Activated CD4-positive, alpha-beta memory T cell treated with anti-CD3 and anti-CD28 coated beads for 36 hours (primary cell): ENCODE measurements around the gene FASTKD2. TPM values are rescaled to one million over a fixed set of nuclear protein-coding genes. Genes with fewer than 3 reads are reported as not detected.

Experiments used
- CTCF ChIA-PET: fragments of 350-600 bp; sonication (Branson Sonifier 250); formaldehyde crosslinking; loops from one replicate; lab custom pipeline; 2021; ENCODE audit warnings: antibody characterized with exemption, inconsistent platforms; lab: Charles Lee
- POLR2A ChIA-PET: fragments of 350-600 bp; sonication (Branson Sonifier 250); formaldehyde crosslinking; loops from one replicate; lab custom pipeline; 2021; ENCODE audit warnings: antibody characterized with exemption; lab: Charles Lee
- DNase-seq: peaks from one replicate; pipeline ENCODE4 v3.0.0-alpha.2; 2020
- H3K27ac Mint-ChIP-seq: one replicate; pipeline ENCODE4 v1.8.0; 2021; ENCODE audit warnings: mixed read lengths
- H3K27me3 Mint-ChIP-seq: one replicate; pipeline ENCODE4 v1.8.0; 2021; ENCODE audit warnings: mixed read lengths
- H3K36me3 Mint-ChIP-seq: one replicate; pipeline ENCODE4 v1.8.0; 2021; ENCODE audit warnings: mixed read lengths
- H3K4me1 Mint-ChIP-seq: one replicate; pipeline ENCODE4 v1.8.0; 2021; ENCODE audit warnings: low read depth, mixed read lengths
- H3K4me3 Mint-ChIP-seq: one replicate; pipeline ENCODE4 v1.8.0; 2021; ENCODE audit warnings: mild to moderate bottlenecking, mixed read lengths
- H3K9me3 Mint-ChIP-seq: one replicate; pipeline ENCODE4 v1.8.0; 2021; ENCODE audit warnings: mixed read lengths
- intact Hi-C: fragments of 100-400 bp; cut with micrococcal nuclease; formaldehyde crosslinking; loops from one replicate; pipeline ENCODE4 v1.15.1; 2023
- total RNA-seq, 2 experiments: library from RNA; stranded (reverse); gene quantifications; one replicate each; pipeline ENCODE4 v1.2.3, GENCODE V29; 2021

The FASTKD2 gene
- total RNA-seq, 2 experiments from 2014 or later = 31.3 to 32.0 TPM

- H3K27ac Mint-ChIP-seq = no peak overlapping the region
- intact Hi-C loops = no loop called here
Observed at GRCh38 chr2:206756816-206757215, 8.6 kb upstream of the FASTKD2 start.

DNA sequence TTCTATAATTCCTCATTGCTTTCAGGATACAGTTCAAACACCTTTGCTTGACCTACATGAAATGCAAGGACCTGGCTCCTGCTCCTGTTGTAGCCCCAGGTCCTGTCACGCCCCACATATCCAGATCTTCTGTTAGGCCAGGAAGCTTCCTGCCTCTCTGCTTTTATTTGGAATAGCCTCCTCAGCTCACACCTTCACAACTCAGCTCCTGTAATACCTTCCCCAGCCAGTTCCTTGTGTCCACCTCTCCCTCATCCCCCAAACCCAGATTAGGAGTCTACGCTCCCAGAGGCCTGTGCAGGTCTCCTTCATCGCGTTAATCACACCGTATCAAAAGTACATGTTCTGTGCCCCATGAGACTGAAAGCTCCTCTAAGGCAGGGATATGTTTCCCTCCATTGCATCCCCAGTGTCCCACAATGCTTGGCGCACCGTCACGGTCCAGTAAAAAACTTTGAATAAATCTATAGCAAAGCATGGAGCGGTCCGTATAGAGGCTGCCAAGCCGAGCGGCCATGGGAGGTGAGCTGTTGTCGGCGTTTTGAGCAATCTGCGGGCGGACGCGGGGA lies 649 bp upstream of the FASTKD2 start:
- Mint-ChIP-seq H3K36me3 (peaks cover 10% of the 10 kb centered on the region), H3K4me3 (peak overlapping the region; percentile 93), H3K27ac (peak overlapping the region; percentile 96), H3K9me3 (no peaks in the 10 kb centered on the region), H3K4me1 (peaks cover 29% of the 10 kb centered on the region), H3K27me3 (no peaks in the 10 kb centered on the region)
- DNase-seq = no peak
- intact Hi-C loops = loop anchor here (1.0 to 10.0 kb wide), 10 partner anchors 27 to 1503 kb away; partner anchors contain the start of genes CREB1, EEF1B2, INO80D and NDUFS1
- POLR2A ChIA-PET = interaction anchor here (0.9 to 1.6 kb wide), 6 partner anchors 10 to 766 kb away, joined by 3 to 11 read pairs (median 4); partner anchors contain the start of genes CREB1 and KLF7
- CTCF ChIA-PET = interaction anchor here (0.9 to 2.1 kb wide), 5 partner anchors 17 to 48 kb away, joined by 3 to 9 read pairs (median 3); no protein-coding TSS in a partner anchor

More at GRCh38 chr2:206756816-206757215, 8.6 kb upstream of the FASTKD2 start:
- Mint-ChIP-seq H3K36me3 (no peaks in the 10 kb centered on the region), H3K4me1 (no peaks in the 10 kb centered on the region), H3K27me3 (peaks cover 21% of the 10 kb centered on the region), H3K4me3 (no peak overlapping the region), H3K9me3 (no peaks in the 10 kb centered on the region)
- no peak for DNase-seq
- ChIA-PET POLR2A (no interaction called here), CTCF (no interaction called here)

DNA sequence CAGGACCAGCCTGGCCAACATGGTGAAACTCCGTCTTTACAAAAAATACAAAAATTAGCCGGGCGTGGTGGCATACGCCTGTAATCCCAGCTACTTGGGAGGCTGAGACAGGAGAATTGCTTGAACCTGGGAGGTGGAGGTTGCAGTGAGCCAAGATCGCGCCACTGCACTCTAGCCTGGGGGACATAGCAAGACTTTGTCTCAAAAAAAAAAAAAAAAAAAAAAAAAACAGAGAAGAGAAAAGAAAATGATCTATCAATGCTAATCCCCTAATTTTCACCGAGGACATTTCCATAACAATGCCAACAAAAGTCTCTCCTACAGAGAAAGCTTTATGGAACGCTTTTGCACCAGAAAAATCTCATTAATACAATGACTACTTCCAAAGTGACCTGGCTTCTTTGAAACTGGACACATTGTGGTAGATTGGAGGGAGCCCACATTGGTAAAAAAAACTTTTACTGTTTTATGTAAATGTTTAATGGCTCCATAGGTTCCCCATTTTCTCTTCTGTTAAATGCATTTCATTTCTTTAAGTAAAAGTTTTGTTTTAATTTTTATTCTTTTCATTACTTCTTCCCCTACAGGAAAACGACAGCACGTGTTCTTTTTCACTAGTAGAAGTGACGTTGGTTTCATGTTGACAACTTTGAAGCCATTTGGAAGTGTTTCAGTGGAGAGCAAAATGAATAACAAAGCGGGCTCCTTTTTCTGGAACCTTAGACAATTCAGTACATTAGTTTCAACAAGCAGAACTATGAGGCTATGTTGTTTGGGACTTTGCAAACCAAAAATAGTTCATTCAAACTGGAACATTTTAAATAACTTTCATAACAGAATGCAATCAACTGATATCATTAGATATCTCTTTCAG lies 888 bp downstream of the FASTKD2 start:
- Mint-ChIP-seq H3K9me3 (no peaks in the 10 kb centered on the region), H3K27me3 (no peaks in the 10 kb centered on the region), H3K4me3 (peak overlapping the region; percentile 93), H3K36me3 (peaks cover 18% of the 10 kb centered on the region), H3K27ac (peak overlapping the region; percentile 96), H3K4me1 (peaks cover 31% of the 10 kb centered on the region)
- POLR2A ChIA-PET = interaction anchor here (0.9 to 1.4 kb wide), 3 partner anchors 8 to 400 kb away, joined by 3 to 4 read pairs (median 3); partner anchors contain the start of gene KLF7
- CTCF ChIA-PET = interaction anchor here (1.1 to 2.1 kb wide), 4 partner anchors 15 to 31 kb away, joined by 3 to 9 read pairs (median 4); no protein-coding TSS in a partner anchor
- DNase-seq = no peak
- intact Hi-C loops = loop anchor here (5.0 to 10.0 kb wide), 5 partner anchors 74 to 1501 kb away; partner anchors contain the start of genes INO80D and PIKFYVE

GRCh38 chr2:206774871-206775270 lies 9.5 kb downstream of the FASTKD2 start:
- Mint-ChIP-seq H3K4me1 (peaks cover 38% of the 10 kb centered on the region), H3K9me3 (peaks cover 10% of the 10 kb centered on the region), H3K4me3 (no peak overlapping the region), H3K27ac (no peak overlapping the region), H3K36me3 (peaks cover 64% of the 10 kb centered on the region), H3K27me3 (no peaks in the 10 kb centered on the region)
- no peak for DNase-seq
- POLR2A ChIA-PET = interaction anchor here (0.7 to 0.9 kb wide), 2 partner anchors 10 to 725 kb away, joined by 3 to 4 read pairs; partner anchors contain the start of genes FASTKD2 and MDH1B
- CTCF ChIA-PET = no interaction called here
- intact Hi-C loops = no loop called here

GRCh38 chr2:206776432-206776831 lies 11.0 kb downstream of the FASTKD2 start:
- CTCF ChIA-PET = no interaction called here
- intact Hi-C loops = no loop called here

DNA sequence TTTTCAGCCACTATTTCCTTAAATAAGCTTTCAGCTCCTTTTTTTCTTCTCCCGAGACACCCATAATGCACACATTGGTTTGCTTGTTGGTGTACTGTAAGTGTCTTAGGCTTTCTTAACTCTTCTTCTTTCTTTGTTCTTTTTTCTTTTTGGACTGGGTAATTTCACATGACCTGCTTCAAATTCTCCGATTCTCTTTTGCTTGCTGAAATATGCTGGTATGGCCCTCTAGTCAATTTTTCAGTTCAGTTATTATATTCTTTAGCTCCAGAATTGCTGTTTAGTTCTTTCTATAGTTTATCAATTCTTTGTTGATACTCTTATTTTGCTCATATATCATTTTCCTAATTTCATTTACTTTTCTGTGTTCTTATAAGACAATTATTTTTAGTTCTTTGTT lies 15.3 kb downstream of the FASTKD2 start:
- no peak overlapping the region for H3K27ac Mint-ChIP-seq
- H3K36me3 Mint-ChIP-seq = peaks cover 71% of the 10 kb centered on the region
- DNase-seq = no peak
- ChIA-PET POLR2A (interaction anchor here (1.1 kb wide), 1 partner anchor 15 kb away, joined by 3 read pairs; the partner anchor contains the start of genes FASTKD2 and MDH1B), CTCF (interaction anchor here (0.6 to 2.8 kb wide), 11 partner anchors 10 to 692 kb away, joined by 3 to 16 read pairs (median 4); partner anchors contain the start of genes FASTKD2 and MDH1B)
- peaks cover 29% of the 10 kb centered on the region for H3K4me1 Mint-ChIP-seq
- no peak overlapping the region for H3K4me3 Mint-ChIP-seq
- intact Hi-C loops = loop anchor here (1.0 to 5.0 kb wide), 3 partner anchors 87 to 388 kb away; no protein-coding TSS in a partner anchor
- H3K27me3 Mint-ChIP-seq = no peaks in the 10 kb centered on the region
- H3K9me3 Mint-ChIP-seq = peaks cover 19% of the 10 kb centered on the region

More at GRCh38 chr2:206776432-206776831, 11.0 kb downstream of the FASTKD2 start:
- Mint-ChIP-seq H3K27me3 (no peaks in the 10 kb centered on the region), H3K4me3 (no peak overlapping the region), H3K4me1 (peaks cover 37% of the 10 kb centered on the region), H3K9me3 (peaks cover 21% of the 10 kb centered on the region), H3K27ac (no peak overlapping the region), H3K36me3 (peaks cover 68% of the 10 kb centered on the region)
- DNase-seq = no peak
- POLR2A ChIA-PET = no interaction called here

GRCh38 chr2:206783718-206784117 lies 18.3 kb downstream of the FASTKD2 start:
- CTCF ChIA-PET = interaction anchor here (1.0 to 2.9 kb wide), 3 partner anchors 14 to 89 kb away, joined by 3 to 33 read pairs (median 14); no protein-coding TSS in a partner anchor
- Mint-ChIP-seq H3K9me3 (peaks cover 13% of the 10 kb centered on the region), H3K4me1 (peaks cover 13% of the 10 kb centered on the region), H3K4me3 (no peak overlapping the region), H3K27ac (no peak overlapping the region), H3K36me3 (peaks cover 53% of the 10 kb centered on the region), H3K27me3 (no peaks in the 10 kb centered on the region)
- DNase-seq = no peak
- intact Hi-C loops = loop anchor here (5.0 kb wide), 1 partner anchor 226 kb away; no protein-coding TSS in a partner anchor
- POLR2A ChIA-PET = no interaction called here

- Mint-ChIP-seq H3K9me3 (peaks cover 11% of the 10 kb centered on the region), H3K27ac (peak overlapping the region; percentile 39), H3K27me3 (no peaks in the 10 kb centered on the region), H3K4me3 (no peak overlapping the region), H3K36me3 (peaks cover 48% of the 10 kb centered on the region), H3K4me1 (peaks cover 10% of the 10 kb centered on the region)
- CTCF ChIA-PET = interaction anchor here (0.9 to 1.0 kb wide), 2 partner anchors 16 to 90 kb away, joined by 3 read pairs; no protein-coding TSS in a partner anchor
- intact Hi-C loops = loop anchor here (5.0 kb wide), 1 partner anchor 227 kb away; no protein-coding TSS in a partner anchor
- POLR2A ChIA-PET = no interaction called here
- DNase-seq = no peak
Observed at GRCh38 chr2:206784559-206785353, 19.4 kb downstream of the FASTKD2 start.

- no peak overlapping the region for H3K4me3 Mint-ChIP-seq
- ChIA-PET CTCF (interaction anchor here (3.0 to 3.3 kb wide), 2 partner anchors 9 to 10 kb away, joined by 15 to 16 read pairs; no protein-coding TSS in a partner anchor), POLR2A (interaction anchor here (1.5 kb wide), 1 partner anchor 25 kb away, joined by 4 read pairs; the partner anchor contains the start of genes FASTKD2 and MDH1B)
- H3K4me1 Mint-ChIP-seq = no peaks in the 10 kb centered on the region
- DNase-seq = no peak
- H3K9me3 Mint-ChIP-seq = no peaks in the 10 kb centered on the region
- intact Hi-C loops = loop anchor here (10.0 kb wide), 1 partner anchor 544 kb away; no protein-coding TSS in a partner anchor
- H3K27ac Mint-ChIP-seq = no peak overlapping the region
- no peaks in the 10 kb centered on the region for H3K27me3 Mint-ChIP-seq
- peaks cover 40% of the 10 kb centered on the region for H3K36me3 Mint-ChIP-seq
Observed at GRCh38 chr2:206790311-206790935, 25.0 kb downstream of the FASTKD2 start.

- Mint-ChIP-seq H3K4me3 (no peak overlapping the region), H3K36me3 (peaks cover 35% of the 10 kb centered on the region), H3K9me3 (no peaks in the 10 kb centered on the region), H3K27me3 (no peaks in the 10 kb centered on the region), H3K4me1 (no peaks in the 10 kb centered on the region), H3K27ac (peak overlapping the region; percentile 51)
- POLR2A ChIA-PET = no interaction called here
- DNase-seq = no peak
- CTCF ChIA-PET = interaction anchor here (3.0 to 3.3 kb wide), 2 partner anchors 8 to 11 kb away, joined by 15 to 16 read pairs; no protein-coding TSS in a partner anchor
- intact Hi-C loops = loop anchor here (10.0 kb wide), 1 partner anchor 542 kb away; no protein-coding TSS in a partner anchor
Observed at GRCh38 chr2:206792645-206793044, 27.2 kb downstream of the FASTKD2 start.
